GM19463 (cell line): ENCODE measurements around the gene TRMT44.
"Not testable (repeated sequence)": the region's sequence is repeated elsewhere in the genome, so short reads cannot be mapped to it uniquely, and the experiment has no call there.

Experiments used
- ATAC-seq: cut with Tn5 transposase; IDR thresholded peaks from one replicate; pipeline ENCODE4 v1.9.1; 2021; ENCODE audit warnings: mild to moderate bottlenecking, moderate library complexity; ENCODE audit not compliant: unreplicated experiment

The TRMT44 gene

DNA sequence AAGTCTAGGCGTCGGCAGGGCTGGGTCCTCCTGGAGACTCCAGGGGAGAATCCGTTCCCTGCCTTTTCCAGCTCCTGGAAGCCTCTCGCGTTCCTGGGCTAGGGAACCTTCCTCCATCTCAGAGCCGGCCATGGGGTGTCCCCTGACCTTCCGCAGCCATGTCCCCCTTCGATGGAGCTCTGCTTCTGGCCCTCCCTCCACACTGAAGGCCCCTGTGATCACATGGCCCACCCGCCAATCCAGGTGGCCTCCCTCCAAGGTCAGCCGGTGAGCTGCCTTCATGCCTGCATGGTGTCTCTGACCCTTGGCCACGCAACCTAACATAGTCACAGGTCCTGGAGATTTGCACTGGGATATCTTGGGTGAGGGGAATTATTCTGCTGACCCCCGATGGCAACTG is 69.6 kb downstream of the TRMT44 start:
- no peak for ATAC-seq

DNA sequence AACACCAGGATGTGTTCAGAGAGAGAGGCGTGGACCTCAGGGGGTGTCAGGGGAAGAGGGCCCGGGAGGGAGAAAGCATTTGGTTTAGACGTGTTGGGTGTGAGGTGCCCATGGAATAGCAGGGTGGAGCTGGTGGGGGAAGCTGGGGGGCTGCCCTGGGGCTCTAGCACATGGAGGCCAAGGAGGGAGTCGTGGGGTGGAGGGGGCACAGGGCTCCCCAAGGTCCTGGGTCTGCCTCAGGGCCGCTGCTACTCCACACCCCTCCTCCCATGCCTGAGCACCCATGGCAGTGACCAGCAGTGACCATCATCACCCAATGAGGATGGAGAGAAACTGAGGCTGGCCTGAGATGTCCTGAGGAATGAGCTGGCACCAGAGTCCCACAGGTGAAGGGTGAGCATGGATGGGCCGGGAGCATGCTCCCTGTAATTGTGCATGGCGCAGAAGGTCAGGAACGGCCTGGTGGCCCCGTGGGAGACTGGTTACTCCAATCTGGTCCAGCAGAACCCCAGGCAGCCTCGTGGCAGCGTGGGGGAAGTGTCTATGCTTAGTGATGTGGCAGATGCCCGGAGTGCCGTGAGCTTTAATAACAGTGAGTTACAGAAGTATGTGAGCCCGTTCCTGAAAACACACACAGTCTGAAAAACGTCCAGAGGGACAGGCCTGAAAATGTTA is 70.2 kb downstream of the TRMT44 start:
- ATAC-seq = no peak

DNA sequence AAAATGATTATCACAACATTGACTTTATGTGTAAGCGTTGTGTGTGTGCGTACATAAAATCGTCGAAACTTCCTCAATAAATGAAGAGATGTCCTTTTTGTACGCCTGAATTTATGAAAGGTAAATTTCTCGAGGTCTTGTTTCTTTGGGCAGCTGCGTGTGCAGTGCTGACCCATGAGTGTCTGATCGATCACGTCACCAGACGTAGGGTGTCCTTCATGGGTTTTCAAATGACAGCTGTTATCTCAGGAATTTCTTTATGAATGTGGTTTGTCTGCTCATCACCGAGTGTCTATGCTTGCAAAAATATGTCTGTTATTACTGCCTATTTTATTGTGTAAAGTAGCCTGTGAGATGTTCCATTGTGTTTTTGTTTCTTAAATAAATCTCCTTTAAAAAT is 71.9 kb downstream of the TRMT44 start:
- ATAC-seq = no peak

DNA sequence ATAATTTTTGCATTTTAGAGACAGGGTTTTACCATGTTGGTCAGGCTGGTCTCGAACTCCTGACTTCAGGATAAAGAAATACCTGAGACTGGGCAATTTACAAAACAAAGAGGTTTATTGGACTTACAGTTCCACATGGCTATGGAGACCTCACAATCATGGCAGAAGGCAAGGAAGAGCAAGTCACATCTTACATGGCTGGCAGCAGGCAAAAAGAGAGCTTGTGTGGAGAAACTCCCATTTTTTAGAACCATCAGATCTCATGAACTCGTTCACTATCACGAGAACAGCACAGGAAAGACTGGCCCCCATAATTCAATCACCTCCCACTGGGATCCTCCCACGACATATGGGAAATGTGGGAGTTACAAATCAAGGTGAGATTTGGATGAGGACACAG is 72.5 kb downstream of the TRMT44 start:
- not testable (repeated sequence) for ATAC-seq

DNA sequence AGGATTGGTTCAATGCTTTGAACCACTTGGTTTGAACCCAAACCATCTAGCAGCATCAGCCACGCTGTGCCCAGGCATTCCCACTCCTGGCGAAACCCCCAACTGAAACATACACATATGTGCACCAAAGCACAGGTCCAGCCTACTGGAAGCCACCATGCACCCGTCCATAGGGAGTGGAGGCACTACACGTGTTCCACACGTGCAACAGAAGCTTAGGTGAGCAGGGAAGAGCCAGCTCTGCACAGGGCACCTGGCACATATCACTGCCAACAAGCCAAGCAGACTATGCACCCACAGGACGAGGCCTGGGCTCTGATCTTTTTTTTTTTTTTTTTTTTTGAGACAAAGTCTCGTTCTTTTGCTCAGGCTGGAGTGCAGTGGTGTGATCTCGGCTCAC is 73.4 kb downstream of the TRMT44 start:
- ATAC-seq = no peak

DNA sequence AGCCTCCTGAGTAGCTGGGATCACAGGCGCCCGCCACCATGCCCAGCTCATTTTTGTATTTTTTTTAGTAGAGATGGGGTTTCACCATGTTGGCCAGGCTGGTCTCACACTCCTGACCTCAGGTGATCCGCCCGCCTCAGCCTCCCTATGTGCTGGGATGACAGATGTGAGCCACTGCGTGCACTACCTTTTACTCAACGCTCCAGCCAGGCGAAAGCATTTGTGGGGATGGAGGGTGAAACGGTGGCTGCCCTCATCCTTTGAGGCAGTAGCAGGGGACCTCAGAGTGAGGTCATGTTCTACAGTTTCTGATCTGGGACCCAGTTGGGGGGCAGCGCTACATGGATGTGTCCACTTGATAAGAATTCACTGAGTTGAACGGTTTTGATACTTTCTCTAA is 73.8 kb downstream of the TRMT44 start:
- no peak for ATAC-seq

DNA sequence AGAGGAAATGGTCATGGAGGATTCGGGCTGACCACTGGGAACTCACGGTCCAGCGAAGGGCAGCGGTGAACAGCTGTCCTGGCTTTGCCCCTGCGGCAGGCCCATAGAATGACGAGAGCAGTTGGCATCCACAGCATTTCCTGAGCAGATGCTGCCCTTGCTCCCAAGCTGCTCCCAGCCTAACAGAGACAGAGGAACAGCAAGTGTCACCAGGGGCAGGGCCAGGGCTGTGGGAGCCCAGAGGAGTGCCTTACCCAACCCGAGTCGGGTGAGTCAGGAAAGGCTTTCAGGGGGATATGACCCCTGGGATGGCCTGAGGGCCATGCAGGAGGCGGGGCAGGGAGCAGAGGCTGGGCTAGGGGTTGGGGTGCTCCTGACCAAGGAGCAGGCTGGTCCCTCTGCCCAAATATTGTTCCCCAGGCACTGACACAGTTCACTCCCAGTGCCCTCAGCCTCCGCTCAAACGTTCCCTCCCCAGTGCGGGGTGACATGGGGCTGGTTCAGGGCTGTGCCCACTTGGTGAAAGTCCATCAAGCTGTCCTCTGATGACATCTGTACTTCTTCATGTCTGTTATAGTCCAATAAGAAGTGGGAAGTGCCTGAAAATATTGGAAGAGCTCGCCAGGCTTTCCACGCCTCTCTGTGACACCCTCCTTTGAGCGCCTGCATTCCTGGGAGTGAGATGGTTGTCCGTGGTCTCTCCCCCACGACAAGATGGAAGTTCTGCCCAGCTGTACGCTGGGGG is 74.9 kb downstream of the TRMT44 start:
- no peak for ATAC-seq

DNA sequence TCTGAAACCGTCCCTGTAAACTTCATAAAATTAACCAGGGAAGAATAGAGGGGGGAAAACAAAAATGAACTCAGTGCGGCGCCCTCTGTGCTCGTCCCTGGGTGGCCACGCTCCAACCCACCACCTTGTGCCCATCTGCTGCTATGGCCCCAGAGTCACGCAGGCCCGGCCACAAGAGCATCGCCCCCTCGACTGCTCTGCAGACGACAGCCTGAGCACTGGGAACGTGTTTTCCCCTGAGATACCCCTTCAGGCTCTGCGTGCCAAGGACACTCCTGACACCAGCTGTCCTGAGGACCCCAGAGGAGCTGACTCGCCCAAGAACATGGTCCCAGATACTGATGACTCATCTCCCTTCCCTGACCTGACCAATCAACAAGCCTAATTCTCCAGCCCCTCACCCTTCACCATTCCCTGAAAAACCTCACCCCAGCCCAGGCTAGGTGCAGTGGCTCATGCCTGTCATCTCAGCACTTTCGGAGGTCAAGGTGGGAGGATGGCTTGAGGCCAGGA is 75.5 kb downstream of the TRMT44 start:
- no peak for ATAC-seq

DNA sequence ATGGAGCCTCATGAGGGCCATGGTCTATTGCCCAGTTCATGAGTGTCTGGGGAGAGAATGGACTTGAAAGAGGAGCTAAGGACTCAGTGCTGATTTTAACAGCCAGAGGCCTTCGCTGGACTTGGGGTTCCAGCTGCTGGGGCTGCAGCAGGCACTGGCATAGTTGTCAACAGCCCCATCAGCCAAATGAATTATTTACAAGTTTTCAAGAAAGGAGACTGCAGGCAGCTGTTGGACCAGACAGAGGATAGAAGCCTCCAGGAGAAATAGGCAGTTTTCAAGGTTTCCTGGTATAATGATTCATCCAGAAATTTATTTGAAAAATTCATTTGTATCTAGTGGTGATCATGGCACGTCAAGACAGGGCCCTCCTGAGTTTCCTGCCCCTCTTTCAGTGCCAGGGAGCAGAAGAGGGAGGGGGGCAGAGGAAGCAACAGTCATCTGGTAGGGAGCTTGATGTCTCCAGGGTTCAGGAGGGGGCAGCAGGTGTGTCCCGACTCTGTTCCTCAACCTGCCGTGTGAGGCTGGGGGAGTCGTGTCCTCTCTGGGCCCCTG is 76.5 kb downstream of the TRMT44 start:
- ATAC-seq = no peak

DNA sequence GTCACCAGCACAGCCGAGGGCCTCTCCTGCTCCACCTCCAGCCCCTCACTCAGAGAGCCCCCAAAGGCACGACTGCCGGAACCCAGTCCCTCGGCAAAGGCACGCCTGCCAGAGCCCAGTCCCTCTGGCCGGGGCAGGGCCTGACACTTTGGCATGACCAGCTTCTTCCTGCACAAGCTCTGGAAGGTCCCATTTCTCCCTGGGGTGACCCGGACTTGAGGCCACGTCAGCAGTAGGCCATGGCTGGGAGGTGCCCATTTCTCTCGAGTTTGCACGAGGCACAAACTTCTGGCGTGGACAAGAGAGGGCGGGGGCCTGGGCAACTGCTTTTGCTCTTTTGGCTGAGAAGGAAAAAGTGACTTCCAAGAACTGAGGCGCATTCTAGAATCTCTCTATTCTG is 77.4 kb downstream of the TRMT44 start:
- ATAC-seq = no peak

DNA sequence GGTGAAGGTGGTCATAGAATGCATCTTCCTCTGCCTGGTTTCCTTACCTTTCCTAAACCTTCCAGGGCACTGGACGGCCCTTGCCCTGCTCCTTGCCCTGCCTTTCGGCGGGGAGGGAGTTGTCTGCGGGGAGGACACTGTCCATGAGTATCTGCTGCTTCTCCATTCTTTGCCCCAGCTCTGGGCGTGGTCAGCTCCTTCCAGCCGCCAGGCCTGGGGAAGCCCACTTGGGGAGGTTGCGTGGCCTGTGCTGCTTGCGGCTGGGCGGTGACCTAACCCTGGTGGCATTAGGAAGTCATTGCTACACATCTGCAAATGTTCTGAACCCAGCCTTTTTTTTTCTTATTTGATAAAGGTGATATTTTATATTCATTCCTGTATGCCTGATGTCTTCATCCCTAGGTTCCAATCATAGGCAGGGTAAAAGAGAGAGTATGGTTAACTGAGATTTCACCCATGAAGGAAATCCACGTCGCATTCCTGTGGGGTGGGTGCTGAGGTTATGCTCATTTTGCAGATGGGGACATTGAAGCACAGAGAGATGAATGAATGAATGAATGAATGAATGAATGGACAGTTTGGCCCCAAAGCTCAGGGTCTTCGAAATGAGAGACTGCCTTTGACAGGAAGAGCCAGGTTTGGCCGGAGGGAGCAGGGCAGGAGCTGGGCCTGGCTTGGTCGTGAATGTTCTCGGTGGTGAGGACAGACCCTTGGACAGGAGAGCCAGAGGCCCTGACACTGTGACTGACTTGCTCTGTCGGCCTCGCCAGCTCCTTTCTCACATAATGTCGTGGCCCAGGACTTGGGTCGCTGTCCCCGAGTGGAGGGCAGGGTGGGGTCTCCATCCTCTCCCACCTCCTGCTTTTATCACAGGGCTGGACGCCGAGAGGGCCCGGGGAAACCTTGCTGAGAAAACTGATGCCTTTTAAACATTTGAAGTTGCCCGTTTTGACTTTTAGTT is 81.9 kb downstream of the TRMT44 start:
- no peak for ATAC-seq

DNA sequence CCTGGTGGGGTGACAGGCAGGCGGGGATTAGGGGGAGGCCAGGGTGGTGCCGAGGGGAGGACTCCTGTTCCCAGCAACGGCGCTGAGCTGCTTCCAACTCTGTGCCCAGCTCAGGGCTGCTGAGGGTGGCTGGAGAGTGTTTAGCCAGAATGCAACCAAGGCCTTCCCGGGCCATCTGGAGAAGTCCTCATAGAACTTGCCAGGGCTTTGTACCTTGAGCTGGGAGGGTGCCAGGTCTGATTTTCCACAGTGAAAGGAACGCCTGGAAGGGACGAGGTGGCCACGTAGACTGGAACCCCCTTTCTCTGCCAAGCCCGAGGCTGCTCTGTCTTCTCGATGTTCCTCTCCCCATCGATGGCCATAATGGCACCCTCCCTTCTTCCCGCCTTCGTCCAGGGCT is 82.6 kb downstream of the TRMT44 start:
- ATAC-seq = no peak

DNA sequence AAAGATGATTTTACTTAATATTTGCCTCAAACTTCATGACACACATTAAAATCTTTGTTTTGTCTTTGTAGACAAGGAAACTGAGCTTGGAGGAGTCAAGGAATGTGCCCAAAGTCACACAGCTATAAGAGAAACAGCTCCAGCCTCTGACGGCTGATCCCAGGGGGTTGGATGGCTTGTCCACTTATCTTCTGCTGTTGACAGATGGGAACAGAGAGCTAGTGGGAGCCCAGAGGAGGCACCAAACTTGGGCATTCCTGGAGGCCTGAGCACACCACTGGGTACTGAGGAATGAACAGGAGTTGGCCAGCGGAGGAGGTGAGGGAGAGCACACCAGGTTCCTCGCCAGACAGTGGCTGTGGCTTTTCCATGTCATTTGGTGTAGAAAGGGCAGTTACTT is 83.2 kb downstream of the TRMT44 start:
- ATAC-seq = no peak

DNA sequence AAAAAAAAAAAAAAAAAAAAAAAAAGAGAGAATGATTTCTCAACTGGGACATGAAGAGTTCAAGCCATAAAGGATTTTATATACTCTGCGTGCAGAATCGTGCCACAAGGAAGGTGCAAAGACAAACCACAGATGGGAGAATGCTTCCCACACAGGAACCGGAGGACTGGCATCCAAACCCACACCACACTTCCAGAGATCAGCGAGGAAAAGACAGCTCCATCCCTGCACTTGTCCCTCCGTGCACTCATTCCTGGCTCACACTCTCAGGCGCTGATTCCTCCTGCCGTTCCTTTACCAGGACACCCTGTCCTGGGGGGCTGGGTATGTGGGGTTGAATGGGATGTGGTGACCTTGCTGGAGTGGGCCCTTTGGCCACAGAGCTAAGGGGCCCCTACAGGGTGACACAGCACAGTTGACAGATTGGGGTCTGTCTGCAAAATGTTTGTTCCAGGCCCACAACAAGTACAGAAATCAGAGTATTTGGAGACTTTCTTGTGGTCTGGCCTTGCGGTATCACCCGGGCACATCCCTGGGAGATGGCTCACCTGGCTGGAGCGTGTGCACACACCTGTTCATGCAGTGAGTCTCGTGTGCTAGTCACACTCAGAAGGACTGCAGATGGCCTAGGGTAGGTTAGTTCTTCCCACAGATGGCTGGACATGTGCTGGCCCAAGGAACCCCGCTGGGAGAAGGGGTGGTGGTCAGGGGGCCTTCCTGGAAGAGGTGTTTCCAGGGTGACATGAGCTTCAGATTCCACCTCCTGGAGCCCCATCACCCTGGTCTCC is 84.2 kb downstream of the TRMT44 start:
- ATAC-seq = no peak

DNA sequence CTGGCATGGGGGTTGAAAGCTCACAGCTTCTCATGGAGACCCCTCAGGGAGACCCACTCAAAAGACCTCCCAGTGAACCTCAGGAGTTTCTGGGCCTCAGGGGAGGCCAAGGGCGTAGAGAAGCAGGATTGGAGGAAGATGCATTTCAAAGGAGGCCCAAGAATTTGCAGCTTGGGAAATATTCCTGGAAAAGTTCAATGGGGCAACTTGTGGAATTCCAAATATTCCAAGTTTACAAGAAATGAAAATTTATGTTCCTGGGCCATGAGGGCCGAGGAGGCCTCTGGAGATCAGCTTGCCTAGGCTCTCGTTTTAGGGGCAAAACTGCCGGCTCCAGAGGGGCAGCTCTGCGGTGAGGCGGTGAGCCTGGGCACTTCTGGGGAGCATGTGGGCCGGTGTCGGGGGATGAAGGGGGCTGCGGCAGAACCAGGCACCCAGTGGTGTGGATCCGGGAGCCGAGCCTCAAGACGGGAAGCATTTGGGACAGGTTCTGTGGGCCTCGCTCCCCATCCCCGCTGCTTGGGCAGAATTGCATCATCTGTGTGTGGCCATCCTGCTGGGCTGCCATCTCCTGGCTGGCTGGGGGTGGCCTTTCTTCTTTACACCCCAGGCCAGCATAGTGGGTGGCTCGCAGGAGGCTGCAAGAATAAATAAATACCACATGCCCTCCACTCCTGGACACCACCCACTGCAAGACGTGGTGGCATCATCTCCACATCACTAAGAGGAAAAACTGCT is 85.0 kb downstream of the TRMT44 start:
- ATAC-seq = no peak
